ENCODE results near the gene KRTAP6-1. TPM values are rescaled to one million over a fixed set of nuclear protein-coding genes. Genes with fewer than 3 reads are reported as not detected.

Gene KRTAP6-1
- total RNA-seq (not detected), polyA plus RNA-seq (not detected)
- long read RNA-seq, donor 1 = 0 reads
- long read RNA-seq, donor 2 = 0 reads
- long read RNA-seq, donor 3 = 0 reads

GRCh38 chr21:30613836-30614235 lies at the start of gene KRTAP6-1:
TSS of gene KRTAP6-1 (minus strand) at chr21:30613930. CDS start at chr21:30613904, 26 bp downstream.
- Histone ChIP-seq H3K36me3 (no peaks in the 10 kb centered on the region), H3K4me3 (no peak within 1 kb of the TSS), H3K9me3 (peaks cover 0 to 12% (median 0%) of the 10 kb centered on the region in 11 donors), H3K4me1 (no peaks in the 10 kb centered on the region), H3K27ac (no peak within 1 kb of the TSS), H3K27me3 (no peaks in the 10 kb centered on the region)
- TF ChIP-seq, protein P1, sequence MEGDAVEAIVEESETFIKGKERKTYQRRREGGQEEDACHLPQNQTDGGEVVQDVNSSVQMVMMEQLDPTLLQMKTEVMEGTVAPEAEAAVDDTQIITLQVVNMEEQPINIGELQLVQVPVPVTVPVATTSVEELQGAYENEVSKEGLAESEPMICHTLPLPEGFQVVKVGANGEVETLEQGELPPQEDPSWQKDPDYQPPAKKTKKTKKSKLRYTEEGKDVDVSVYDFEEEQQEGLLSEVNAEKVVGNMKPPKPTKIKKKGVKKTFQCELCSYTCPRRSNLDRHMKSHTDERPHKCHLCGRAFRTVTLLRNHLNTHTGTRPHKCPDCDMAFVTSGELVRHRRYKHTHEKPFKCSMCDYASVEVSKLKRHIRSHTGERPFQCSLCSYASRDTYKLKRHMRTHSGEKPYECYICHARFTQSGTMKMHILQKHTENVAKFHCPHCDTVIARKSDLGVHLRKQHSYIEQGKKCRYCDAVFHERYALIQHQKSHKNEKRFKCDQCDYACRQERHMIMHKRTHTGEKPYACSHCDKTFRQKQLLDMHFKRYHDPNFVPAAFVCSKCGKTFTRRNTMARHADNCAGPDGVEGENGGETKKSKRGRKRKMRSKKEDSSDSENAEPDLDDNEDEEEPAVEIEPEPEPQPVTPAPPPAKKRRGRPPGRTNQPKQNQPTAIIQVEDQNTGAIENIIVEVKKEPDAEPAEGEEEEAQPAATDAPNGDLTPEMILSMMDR (IDR thresholded peaks at IDR 0.05) = no peak
- WGBS, 2 donors = 66 to 68% methylated on average over 2 of the region's 2 CpGs
- DNase-seq (no peak), ATAC-seq (no peak)
- intact Hi-C loops (cut with DNase I) = no loop called here

DNA sequence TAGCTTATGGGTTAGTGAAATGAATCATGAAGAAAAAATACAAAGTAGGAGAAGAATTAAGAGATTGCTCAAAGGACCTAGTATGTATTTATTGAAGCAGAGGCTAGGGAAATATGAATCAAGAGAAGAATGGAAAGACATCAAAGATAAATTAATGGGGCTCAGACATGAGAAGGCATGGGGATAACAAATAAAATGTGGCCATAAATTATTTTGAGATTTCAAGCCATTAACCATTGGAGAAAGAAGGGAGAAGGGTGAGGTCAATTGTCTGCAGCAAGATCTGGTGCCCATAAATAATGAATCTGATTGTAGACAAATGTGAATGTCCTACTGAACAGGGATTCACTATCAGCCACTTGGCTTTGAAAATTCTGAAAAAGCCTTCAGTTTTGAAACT lies 39.2 kb upstream of the KRTAP6-1 start:
- ATAC-seq = no peak
- Histone ChIP-seq H3K27me3 (no peaks in the 10 kb centered on the region), H3K27ac (no peak overlapping the region), H3K4me1 (no peaks in the 10 kb centered on the region), H3K36me3 (no peaks in the 10 kb centered on the region), H3K4me3 (no peak overlapping the region), H3K9me3 (no peaks in the 10 kb centered on the region)
- intact Hi-C loops (cut with DNase I) = no loop called here
- TF ChIP-seq, protein P1 (IDR thresholded peaks at IDR 0.05) = no peak
- DNase-seq = no peak

DNA sequence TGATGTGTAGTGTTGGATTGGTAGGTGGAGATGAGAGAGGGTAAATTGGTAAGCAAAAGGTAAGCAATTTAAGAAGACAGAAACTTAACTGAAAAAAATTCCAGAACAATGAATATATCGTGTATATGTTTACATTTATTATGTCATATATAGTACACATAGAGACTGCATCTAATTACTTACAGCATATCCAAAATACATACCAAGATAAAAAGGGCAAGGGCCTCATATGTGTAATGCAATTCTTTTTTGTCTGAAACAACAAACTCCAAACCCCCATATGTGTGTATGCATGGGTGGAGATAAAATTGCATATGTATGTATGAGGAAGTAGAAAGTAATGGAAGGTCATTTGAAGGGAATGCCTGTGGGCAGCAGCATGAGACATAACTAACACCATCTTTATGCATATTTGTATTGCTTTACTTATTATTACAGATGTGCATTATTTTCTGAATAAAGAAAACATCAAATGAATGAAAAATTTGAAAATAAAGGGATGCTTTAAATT lies 33.2 kb upstream of the KRTAP6-1 start:
- Histone ChIP-seq H3K4me1 (no peaks in the 10 kb centered on the region), H3K4me3 (no peak overlapping the region), H3K27ac (no peak overlapping the region), H3K9me3 (peaks cover 0 to 12% (median 0%) of the 10 kb centered on the region in 11 donors), H3K27me3 (no peaks in the 10 kb centered on the region), H3K36me3 (no peaks in the 10 kb centered on the region)
- TF ChIP-seq, protein P1 (IDR thresholded peaks at IDR 0.05) = no peak
- no peak for ATAC-seq
- 81 to 93% methylated on average over 1 of the region's 1 CpG for WGBS, 2 donors
- no peak for DNase-seq
- intact Hi-C loops (cut with DNase I) = no loop called here

DNA sequence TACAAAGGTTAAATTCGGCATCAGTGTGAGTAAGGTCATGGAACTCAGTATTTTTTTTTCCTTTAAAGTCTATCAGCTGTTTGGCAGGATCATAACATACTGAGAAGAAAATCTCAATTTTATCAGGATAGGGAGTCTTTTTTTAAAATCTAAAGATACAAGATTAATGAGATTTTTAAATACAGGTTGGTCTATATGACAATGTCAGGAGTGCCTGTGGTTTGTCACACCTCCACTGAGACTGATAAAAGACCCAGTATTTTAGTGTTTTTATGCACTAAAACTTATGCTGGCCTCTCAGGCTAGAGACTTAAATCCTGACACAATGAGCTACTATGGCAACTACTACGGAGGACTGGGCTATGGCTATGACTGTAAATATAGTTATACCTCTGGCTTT lies 28.8 kb upstream of the KRTAP6-1 start, which contains the start of gene KRTAP20-3:
Gene KRTAP20-3, plus strand, starts transcription at position 301 of the 400 bp plus-strand sequence.
- no peak for DNase-seq
- H3K9me3 ChIP-seq = peaks cover 0 to 27% (median 0%) of the 10 kb centered on the region in 11 donors
- intact Hi-C loops (cut with DNase I) = no loop called here
- WGBS, 2 donors = 86 to 87% methylated on average over 2 of the region's 2 CpGs
- no peaks in the 10 kb centered on the region for H3K36me3 ChIP-seq
- TF ChIP-seq, protein P1 (IDR thresholded peaks at IDR 0.05) = no peak
- ATAC-seq = no peak
- no peak within 1 kb of the TSS for H3K4me3 ChIP-seq
- H3K4me1 ChIP-seq = no peaks in the 10 kb centered on the region
- H3K27me3 ChIP-seq = no peaks in the 10 kb centered on the region
- no peak within 1 kb of the TSS for H3K27ac ChIP-seq

Measured in heart right ventricle (tissue), 16 donors.